Astrocyte (in vitro differentiated cells and primary cell): ENCODE data around the gene ITLN2. TPM values are rescaled to one million over a fixed set of nuclear protein-coding genes. Genes with fewer than 3 reads are reported as not detected.
"Not testable (repeated sequence)": the region's sequence is repeated elsewhere in the genome, so short reads cannot be mapped to it uniquely, and the experiment has no call there.

Experiments used
- DNase-seq: peaks from one replicate; pipeline ENCODE4 v3.0.0-alpha.2; 2010; ENCODE audit warnings: low read depth
- FAIRE-seq: peaks from 2 replicates; lab custom pipeline; 2011; peaks lifted over from hg19 to GRCh38; lab: Jason Lieb, UNC
- H2AFZ ChIP-seq: 2 replicates; pipeline ENCODE4 v1.6.0; 2012; ENCODE audit warnings: low read depth, low read length, inconsistent platforms
- H3K27ac ChIP-seq: 2 replicates; pipeline ENCODE4 v1.5.1; 2011; ENCODE audit warnings: low read depth, low read length, inconsistent platforms
- H3K27me3 ChIP-seq: 2 replicates; pipeline ENCODE4 v1.6.0; 2011; ENCODE audit warnings: low read length, inconsistent platforms; ENCODE audit not compliant: insufficient read depth
- H3K36me3 ChIP-seq: 2 replicates; pipeline ENCODE4 v1.5.1; 2011; ENCODE audit warnings: low read length, inconsistent platforms; ENCODE audit not compliant: insufficient read depth
- H3K4me1 ChIP-seq: 2 replicates; pipeline ENCODE4 v1.5.1; 2011; ENCODE audit warnings: low read length, inconsistent platforms; ENCODE audit not compliant: insufficient read depth
- H3K4me2 ChIP-seq: 2 replicates; pipeline ENCODE4 v1.6.0; 2012; ENCODE audit warnings: low read length, inconsistent platforms
- H3K4me3 ChIP-seq: 2 replicates; pipeline ENCODE4 v1.5.1; 2011; ENCODE audit warnings: low read depth, mild to moderate bottlenecking, low read length, inconsistent platforms; ENCODE audit not compliant: insufficient read depth
- H3K79me2 ChIP-seq: 2 replicates; pipeline ENCODE4 v1.6.0; 2012; ENCODE audit warnings: mild to moderate bottlenecking, low read length, inconsistent platforms; ENCODE audit not compliant: insufficient read depth
- H3K9ac ChIP-seq: 2 replicates; pipeline ENCODE4 v1.6.0; 2012; ENCODE audit warnings: mild to moderate bottlenecking, low read length, inconsistent platforms
- H3K9me3 ChIP-seq: 2 replicates; pipeline ENCODE4 v1.5.1; 2012; ENCODE audit warnings: low read depth, mild to moderate bottlenecking, low read length, inconsistent platforms; ENCODE audit not compliant: insufficient read depth
- H4K20me1 ChIP-seq: 2 replicates; pipeline ENCODE4 v1.6.0; 2012; ENCODE audit warnings: low read length, inconsistent platforms; ENCODE audit not compliant: insufficient read depth
- H3K27ac Mint-ChIP-seq: one replicate; pipeline ENCODE4 v1.8.0; 2021; ENCODE audit warnings: mild to moderate bottlenecking, mixed read lengths; ENCODE audit not compliant: unreplicated experiment
- H3K27me3 Mint-ChIP-seq: one replicate; pipeline ENCODE4 v1.8.0; 2021; ENCODE audit warnings: low read depth, mixed read lengths; ENCODE audit not compliant: unreplicated experiment
- H3K36me3 Mint-ChIP-seq: one replicate; pipeline ENCODE4 v1.8.0; 2021; ENCODE audit warnings: low read depth, mixed read lengths; ENCODE audit not compliant: unreplicated experiment
- H3K4me1 Mint-ChIP-seq: one replicate; pipeline ENCODE4 v1.8.0; 2021; ENCODE audit warnings: low read depth, mixed read lengths; ENCODE audit not compliant: unreplicated experiment
- H3K4me3 Mint-ChIP-seq: one replicate; pipeline ENCODE4 v1.8.0; 2021; ENCODE audit warnings: mild to moderate bottlenecking, moderate library complexity, mixed read lengths; ENCODE audit not compliant: unreplicated experiment
- H3K9me3 Mint-ChIP-seq: one replicate; pipeline ENCODE4 v1.8.0; 2021; ENCODE audit warnings: mild to moderate bottlenecking, mixed read lengths; ENCODE audit not compliant: unreplicated experiment
- CTCF ChIP-seq: IDR thresholded peaks from 2 replicates; pipeline ENCODE4 v1.5.1; 2011; ENCODE audit warnings: low read depth, mild to moderate bottlenecking, inconsistent platforms, low read length, moderate library complexity; ENCODE audit not compliant: insufficient read depth
- EZH2 ChIP-seq: IDR thresholded peaks from 2 replicates; pipeline ENCODE4 v1.6.1; 2012; ENCODE audit warnings: mild to moderate bottlenecking, low read length, inconsistent platforms; ENCODE audit not compliant: insufficient read depth
- total RNA-seq: library from RNA; stranded (reverse); gene quantifications from 2 replicates; pipeline ENCODE4 v1.2.1, GENCODE V29; 2021

Gene ITLN2
- total RNA-seq, 1 donor from 2014 or later, result not detected

- H3K4me3 ChIP-seq, H3K27me3 Mint-ChIP-seq: not testable (repeated sequence)
- H3K27ac Mint-ChIP-seq, result peak overlapping the region; percentile 36
Measured at GRCh38 chr1:160947174-160947759, 7.3 kb downstream of the ITLN2 start.

GRCh38 chr1:160945881-160946280, 8.7 kb downstream of the ITLN2 start:
- H3K9me3 ChIP-seq, H4K20me1 ChIP-seq, H3K27ac ChIP-seq, H3K4me3 ChIP-seq, H3K9me3 Mint-ChIP-seq, H3K27ac Mint-ChIP-seq, H3K27me3 ChIP-seq, H3K27me3 Mint-ChIP-seq, H3K36me3 Mint-ChIP-seq, H3K79me2 ChIP-seq, H2AFZ ChIP-seq, DNase-seq, H3K4me2 ChIP-seq, H3K9ac ChIP-seq, FAIRE-seq, H3K4me1 ChIP-seq, H3K36me3 ChIP-seq, H3K4me3 Mint-ChIP-seq: not testable (repeated sequence)
- H3K4me1 Mint-ChIP-seq, result peaks cover 30% of the 10 kb centered on the region

More at GRCh38 chr1:160947174-160947759, 7.3 kb downstream of the ITLN2 start:
- not testable (repeated sequence) for H3K9me3 ChIP-seq, H2AFZ ChIP-seq, H3K9me3 Mint-ChIP-seq, H3K27me3 ChIP-seq, H3K4me1 ChIP-seq, H3K4me2 ChIP-seq, FAIRE-seq, H3K36me3 Mint-ChIP-seq, H3K27ac ChIP-seq, DNase-seq, H3K9ac ChIP-seq, H3K79me2 ChIP-seq, H3K4me3 Mint-ChIP-seq, H4K20me1 ChIP-seq, H3K36me3 ChIP-seq
- peaks cover 30% of the 10 kb centered on the region for H3K4me1 Mint-ChIP-seq

GRCh38 chr1:160945079-160945478, 9.5 kb downstream of the ITLN2 start:
- Histone ChIP-seq H3K4me1 (no peaks in the 10 kb centered on the region), H3K4me3 (no peak overlapping the region), H3K4me2 (no peak overlapping the region), H3K27ac (no peak overlapping the region), H3K9me3 (no peaks in the 10 kb centered on the region), H3K79me2 (no peaks in the 10 kb centered on the region), H3K9ac (no peak overlapping the region), H3K36me3 (no peaks in the 10 kb centered on the region), H4K20me1 (no peaks in the 10 kb centered on the region), H2AFZ (no peak overlapping the region), H3K27me3 (no peaks in the 10 kb centered on the region)
- Mint-ChIP-seq H3K4me3 (no peak overlapping the region), H3K4me1 (peaks cover 28% of the 10 kb centered on the region), H3K36me3 (no peaks in the 10 kb centered on the region), H3K27ac (no peak overlapping the region), H3K27me3 (no peaks in the 10 kb centered on the region), H3K9me3 (peaks cover 3% of the 10 kb centered on the region)
- DNase-seq (no peak), FAIRE-seq (no peak)
- TF ChIP-seq EZH2, result no peak
- TF ChIP-seq CTCF, result no peak
